NCI-H1417 treated with DMSO at 0.1 percent for 48 hours (cell line): ENCODE results near the gene TRPC4.

Experiments used
- DNase-seq: peaks from one replicate; lab custom pipeline; 2025; lab: John Stamatoyannopoulos, UW

TRPC4 gene

DNA sequence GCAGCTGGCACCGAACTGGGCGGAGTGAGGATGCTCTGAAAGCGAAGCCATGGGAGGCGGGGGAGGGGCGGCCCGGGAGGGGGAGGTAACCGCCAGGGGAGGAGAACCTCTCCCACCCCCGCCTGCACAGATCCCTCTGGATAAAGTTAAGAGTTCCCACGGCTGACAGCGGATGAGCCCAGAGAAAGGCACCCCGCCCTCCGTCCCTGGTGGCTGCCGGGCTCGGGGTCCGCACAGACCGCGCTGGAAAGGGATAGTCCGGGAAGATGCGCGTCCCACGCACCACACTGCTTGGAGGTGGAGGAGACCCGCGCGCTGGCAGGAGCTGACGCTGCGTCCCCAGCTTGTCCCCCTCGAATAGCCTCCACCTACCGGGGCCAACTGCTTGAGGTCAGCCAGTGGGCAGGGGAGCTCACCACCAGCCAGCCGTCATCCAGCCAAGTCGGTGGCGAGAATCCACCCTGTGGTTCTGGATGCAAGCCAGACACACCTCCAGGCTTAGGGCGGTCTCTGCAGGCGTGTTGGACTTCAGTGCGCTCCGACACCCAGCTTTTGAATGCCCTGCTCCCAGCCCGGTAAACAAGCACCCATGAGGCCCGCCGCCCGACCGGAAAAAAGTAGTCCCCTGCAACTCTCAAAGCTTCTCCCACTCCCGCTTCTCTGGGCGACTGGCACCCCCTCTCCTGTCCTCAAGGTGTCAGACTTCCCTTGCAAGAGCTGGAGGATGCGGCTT is at the start of gene TRPC4:
TSS of gene TRPC4 (minus strand) at position 17 of the 733 bp plus-strand sequence. CDS start 86,439 bp downstream, outside the sequence.
- DNase-seq: no peak

DNA sequence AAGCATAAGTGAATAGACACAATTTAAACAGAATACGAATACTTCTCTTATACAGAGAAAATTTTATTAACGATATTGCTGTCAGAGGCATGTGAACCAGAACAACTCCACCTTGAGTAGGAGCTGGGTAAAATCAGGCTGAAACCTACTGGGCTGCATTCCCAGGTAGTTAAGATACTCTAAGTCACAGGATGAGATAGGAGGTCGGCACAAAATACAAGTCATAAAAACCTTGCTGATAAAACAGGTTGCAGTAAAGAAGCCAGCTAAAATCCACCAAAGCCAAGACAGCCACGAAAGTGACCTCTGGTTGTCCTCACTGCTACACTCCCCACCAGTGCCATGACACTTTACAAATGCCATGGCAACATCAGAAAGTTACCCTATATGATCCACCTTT is 49.2 kb upstream of the TRPC4 start:
- DNase-seq: no peak

DNA sequence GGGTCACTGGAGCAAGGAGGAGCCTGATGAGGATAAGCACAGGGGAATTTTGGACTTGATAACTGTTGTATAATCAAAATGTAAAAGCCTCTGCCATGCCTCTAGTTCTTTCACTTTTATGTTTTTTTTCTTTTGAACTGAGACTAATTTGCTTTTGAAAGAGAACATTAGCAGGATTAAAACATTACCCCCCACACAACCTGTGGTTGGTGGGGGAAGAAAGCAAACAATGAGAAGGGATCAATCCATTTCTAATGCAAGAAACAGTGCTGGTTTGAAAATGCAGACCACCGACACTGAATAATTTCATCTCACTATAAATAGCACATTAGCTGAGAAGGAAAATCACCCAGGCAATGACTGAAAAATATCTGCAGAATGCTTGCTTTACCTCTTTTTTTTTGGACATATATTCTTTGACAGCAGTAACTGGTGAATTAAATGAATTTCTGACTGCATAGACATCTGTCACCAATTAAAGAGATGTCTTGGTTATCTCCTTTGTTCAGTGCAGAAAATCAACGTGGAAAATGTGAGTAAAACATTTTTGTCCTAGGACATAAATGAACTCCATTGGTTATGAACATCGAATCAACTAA is 48.6 kb upstream of the TRPC4 start:
- no peak for DNase-seq

DNA sequence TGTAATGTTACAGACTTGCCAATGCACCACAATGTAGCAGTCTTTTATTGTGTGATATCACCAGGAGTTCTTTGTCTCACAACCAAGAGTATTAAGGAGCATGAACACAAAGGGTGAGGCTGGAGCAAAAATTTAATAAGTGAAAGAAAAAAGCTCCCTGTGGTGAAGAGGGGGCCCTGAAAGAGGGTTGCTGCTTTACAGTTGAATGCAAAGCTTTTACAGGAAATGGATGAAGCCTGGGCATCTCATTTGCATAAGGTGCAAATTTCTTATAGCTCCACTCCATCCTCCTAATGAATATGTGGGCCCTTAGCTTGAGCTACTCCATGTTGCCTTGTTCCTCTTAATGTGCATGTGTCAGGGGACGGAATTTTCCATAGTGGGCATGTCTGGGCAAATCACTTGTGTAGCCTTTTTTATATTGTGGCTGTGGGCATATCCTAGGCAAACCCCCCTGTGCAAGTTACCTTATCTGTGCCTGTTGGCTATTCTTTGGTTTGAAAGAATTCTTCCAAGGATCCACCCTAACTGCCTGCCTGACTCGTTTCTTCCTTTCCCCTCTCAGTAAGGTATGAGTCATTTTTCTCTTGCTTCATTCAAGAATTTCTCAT is 45.3 kb upstream of the TRPC4 start:
- DNase-seq: no peak

DNA sequence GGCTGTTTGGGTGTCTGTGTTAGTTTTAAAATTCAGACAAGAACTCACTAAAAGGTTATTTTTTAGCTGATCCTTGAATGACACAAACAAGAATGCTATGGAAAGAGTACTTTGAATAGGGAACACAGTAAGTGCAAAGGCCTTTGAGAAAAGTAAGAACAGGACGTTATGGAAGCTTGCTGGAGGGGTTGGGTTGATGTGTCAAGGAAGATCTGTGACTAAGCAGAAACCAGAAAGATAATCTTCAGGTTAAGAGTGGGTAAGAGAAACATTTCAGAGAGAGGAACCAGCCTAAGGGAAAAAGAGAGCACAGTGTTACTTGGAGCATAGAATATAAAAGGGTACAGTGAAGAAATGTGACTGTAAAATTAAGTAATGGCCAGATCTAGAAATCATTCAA is 41.2 kb upstream of the TRPC4 start:
- no peak for DNase-seq

DNA sequence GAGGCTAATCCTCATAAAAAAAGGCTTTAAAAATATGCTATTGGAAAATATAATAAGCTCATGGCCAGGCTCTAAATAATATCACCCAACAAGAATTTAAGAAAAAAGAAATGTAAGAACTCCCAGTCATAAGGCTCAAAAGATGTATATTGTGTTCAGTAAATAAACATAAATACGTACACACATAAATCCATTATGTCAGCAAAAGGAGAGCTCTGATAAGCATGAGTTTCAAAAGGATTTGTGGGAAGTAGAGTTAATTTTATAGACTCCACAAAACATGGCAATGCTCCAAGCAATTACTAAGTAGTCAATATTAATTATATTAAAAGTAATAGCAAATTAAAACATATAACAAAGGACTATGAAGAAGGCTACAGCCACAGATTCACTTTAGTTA is 37.3 kb upstream of the TRPC4 start:
- no peak for DNase-seq

DNA sequence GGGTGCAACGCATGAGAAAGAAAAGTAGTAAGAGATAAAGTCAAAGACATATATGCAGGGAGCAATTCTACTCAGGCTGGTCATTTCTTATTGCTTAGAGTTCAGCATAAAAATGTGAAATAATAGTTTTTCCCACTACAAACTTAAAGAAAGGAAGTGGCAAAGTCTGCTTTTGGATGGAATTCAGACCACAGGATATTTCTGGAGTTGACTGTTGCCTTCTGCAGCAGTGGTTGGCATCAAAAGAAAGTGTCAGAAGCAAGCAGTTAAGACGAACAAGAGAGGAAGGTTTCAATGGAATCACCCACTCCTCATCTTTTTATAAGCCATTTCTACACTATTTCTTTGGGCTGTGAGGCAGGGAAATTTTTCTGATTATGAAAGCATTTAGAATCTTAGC is 36.2 kb upstream of the TRPC4 start:
- no peak for DNase-seq

DNA sequence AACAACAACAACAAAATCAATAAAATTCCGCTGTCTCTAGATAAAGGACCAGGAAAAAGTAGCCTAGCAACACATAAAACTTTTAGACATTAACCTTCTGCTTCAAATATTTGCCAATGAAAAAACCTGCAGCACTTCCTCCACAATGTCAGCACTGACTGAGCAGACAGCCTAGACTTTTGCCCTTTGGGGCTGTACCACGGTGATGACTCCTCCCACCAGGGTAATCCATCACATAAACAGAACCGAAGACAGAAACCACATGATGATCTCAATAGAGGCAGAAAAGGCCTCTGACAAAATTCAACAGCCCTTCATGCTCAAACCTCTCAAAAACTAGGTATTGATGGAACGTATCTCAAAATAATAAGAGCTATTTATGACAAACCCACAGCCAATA is 30.2 kb upstream of the TRPC4 start:
- no peak for DNase-seq

DNA sequence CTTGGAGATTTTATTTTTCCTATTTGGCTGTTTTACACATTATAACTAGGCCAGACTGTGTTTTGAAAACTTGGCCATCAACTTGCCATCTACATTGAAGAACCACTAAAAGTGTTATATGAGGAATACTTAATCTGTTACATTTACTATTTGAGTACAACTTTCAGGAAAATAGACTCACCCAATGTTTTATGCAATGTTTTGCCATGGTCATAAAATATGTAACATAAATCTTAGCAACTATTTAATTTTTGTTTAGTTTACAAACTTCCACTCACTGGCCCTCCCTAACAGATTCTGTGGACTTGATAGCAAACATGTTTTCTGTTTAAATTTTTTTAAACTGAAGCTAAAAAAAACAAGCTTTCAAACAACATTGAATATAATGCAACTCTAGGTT is 23.7 kb upstream of the TRPC4 start:
- DNase-seq: no peak

DNA sequence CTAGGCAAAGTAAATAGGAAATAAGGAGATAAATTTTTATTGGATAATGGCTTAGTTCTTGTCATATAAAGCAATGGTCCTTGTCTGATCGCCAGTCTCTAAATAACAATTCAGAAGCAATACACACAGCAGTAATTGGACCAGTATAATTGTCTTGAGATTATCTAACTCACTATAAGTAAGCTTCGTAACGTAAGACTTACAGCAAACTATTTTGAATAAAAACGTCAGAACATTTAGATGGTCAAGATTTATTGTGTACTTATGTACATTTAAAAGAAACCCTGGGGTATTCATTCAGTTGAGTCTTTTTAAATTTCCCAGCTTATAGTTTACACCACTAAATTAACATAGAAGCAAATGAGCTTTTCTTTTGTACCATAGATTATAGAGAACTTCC is 20.2 kb upstream of the TRPC4 start:
- no peak for DNase-seq

DNA sequence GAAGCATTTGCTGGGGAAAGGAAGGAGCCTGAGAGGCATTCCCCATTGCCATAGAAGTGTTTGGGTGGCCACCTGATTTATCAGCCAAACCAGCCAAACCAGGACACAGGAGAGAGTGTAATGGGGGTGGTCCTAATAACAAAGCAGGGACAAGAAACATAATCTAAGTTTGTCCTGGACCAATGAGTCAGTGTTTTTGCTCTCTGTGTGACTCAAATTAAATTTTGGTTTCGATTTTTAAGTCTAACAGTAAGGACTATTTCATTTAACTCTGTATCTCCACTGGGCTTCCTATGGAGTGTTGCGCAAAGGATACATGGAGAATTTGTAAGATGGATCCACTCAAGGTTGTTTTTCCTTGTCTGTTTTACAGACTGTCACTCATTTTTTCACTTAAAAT is 19.5 kb upstream of the TRPC4 start:
- DNase-seq: no peak

DNA sequence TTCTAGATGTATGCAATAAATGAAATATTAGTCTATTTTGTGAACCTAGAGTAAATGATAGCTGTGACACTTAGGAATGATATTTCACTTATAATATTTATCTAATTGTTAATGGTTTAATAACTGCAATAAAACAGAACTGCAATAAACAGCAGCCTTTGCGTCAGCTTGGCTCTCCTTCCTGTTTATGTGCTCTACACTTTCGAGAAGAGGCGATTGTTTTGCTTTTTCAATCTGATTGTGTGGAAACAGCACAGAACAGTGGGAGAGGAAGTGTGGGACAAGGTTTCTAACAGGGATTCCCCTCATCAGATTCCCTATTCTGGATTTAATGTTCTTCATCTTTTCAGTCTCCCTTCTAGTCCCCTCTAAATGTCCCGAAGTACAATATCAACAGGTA is 17.3 kb upstream of the TRPC4 start:
- no peak for DNase-seq

DNA sequence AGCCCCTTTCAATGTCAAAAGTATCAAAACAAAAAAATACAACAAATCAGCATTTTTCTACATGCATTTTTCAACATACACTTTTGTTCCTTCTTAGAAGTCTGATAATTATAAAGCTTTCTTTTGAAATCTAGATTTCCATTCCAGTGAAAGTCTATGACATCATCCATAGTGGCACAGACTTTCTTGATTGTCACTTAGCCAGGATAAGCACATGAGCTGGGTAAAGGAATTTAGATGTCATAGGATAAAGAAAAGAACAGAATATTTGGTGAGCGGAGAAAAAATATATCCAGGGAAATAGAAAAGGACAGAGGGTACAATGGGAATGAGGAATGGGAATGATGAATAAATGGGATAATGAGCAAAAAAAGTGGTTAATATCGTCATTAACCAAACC is 15.1 kb upstream of the TRPC4 start:
- no peak for DNase-seq

DNA sequence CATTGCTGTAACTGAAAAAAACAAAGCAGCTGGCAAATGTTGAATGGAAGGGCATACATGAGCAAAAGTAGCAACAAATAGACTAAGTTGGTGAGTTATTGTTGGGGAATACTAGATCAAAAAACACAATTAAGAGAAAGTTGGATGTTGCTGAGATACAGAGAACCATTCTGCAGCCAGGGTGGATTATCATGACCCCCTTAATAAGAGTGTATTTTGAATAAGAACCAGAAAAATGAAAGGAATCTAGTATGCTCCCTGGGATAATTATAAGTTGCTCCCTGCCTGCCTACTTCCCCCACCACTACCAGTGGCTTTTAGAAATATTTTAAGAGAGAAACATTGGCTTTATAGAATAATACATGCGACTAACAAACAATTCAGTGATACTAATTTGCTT is 14.5 kb upstream of the TRPC4 start:
- DNase-seq: no peak

DNA sequence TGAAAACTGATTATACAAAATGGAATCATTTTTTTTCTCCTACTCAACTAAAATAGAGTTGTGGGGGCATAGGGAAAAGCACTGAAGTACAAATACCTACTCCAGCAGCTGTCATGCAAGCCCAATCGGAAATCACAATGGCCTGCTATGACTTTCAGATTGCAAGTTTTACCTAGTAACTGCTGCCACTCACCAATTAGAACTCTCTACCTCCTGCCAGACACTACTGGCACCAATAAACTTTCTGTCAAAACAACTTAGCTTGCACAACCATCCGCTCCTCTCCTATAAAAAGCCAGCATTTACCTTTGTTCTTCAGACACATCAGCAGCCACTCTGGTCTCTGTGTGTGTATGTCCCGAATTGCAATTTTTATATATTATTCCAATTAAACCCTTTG is 9.3 kb upstream of the TRPC4 start:
- DNase-seq: no peak

DNA sequence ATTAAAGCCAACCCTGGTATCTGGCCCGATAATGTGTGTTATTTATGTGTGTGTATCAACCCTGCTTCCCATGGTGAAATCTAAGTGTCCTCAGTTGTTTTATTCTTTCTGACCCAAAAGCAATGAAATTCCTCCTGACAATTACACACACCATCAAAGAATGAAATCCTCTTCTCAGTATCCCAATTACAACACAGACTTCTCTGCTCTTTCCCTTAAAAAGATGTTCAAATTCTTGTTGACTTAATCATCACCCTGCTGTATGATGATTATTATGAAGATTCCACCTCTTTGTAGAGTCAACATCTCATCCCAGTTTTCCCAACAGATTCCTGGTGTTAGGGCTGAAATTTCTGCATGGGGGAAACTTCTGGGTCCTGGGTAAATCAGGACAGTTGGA is 8.9 kb upstream of the TRPC4 start:
- DNase-seq: no peak

DNA sequence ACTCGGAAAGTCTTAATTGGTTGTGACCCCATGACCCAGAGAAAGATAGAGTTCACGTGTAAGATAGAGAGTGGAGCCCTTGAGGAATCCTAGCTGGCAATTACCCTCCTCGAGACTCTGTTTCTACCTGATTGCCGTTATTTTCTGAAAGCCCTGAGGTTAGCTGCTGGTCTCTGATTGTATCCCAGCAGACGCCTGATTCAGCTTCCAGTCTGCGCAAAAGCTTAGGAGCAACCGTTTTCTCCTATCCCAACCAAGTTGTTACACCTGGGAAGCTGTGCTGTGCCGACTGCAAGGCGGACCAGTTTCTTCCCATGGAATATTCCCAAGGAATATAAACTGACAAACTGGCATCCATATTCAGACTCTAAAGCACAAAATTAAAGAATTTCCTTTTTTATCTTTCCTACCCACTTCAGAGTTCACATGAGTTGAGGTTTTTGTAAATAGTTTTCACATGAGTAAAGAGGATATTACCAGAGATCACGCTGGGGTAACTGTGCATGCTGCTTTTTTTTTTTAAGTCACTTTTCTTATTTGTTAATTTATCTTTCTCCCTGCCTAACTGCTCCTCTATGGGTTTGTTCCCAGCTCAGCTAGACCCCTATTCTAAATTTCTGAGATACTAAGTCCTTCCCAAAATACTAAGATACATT is 1.5 kb upstream of the TRPC4 start:
- no peak for DNase-seq

DNA sequence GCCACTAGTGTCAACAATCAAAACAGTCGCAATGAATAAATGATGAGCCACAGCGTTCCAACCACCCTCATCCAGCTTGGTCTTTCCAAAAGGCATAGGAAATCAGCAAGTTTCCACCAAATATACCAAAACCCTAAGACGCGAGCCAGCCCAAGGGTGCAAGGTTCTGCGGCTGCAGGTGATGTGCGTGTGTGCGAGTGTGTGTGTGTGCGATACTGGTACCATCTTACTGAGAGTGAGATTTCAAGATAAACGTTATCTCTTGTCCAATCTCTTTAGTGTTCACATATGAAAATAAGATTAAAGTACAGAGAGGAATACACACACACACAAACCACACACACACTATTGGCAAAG is 895 bp upstream of the TRPC4 start:
- DNase-seq: no peak

DNA sequence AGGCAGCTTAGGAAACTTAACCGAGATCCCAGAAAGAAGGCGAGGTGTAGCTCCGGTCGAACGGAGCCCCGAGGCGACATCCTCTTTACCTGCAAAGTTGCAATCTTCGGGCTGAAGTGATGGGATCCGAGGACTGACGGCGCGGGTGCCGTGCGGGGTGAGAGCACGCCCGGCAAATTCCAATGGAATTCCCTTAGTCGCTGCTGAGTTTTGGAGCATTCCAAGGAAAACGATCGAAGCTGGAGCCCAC is 141 bp downstream of the TRPC4 start:
- DNase-seq: no peak

DNA sequence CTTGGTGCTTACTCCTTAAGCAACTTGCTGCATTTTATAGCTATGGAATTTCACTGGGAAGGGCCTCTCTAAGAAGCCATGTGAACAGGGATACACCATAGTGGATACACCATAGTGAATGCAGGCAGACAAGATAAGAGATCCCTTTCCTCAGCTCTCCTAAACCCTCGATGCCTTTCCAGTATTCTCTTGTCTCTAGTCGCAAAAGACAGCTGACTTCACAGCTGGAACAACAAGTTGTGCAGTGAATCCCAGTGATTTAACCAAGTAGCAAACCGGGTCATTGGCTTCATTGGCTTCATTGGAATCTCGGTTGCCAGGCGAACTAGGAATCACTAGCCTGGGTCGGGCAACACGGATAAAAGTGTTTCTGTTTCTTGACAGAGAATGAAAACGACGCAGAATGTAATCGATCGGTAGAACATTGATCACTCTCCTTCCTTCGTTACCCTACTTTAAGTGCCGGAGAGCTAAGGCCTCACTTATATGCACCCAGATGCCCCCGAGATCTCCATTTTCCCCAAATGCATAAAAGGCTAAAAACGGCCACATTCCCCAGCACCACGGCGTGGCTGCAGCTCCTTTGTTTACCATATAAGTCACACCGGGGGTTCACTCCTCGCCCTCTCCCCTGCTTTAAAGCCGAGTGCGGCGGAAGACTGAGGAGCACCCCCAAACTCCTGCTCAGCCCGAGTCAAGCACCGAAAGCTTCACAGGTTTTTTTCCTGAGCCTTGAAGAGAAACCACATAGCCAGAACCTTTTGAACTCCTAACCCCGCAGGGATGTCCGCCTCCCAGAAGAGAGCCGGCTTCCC is 674 bp downstream of the TRPC4 start:
- DNase-seq: no peak

DNA sequence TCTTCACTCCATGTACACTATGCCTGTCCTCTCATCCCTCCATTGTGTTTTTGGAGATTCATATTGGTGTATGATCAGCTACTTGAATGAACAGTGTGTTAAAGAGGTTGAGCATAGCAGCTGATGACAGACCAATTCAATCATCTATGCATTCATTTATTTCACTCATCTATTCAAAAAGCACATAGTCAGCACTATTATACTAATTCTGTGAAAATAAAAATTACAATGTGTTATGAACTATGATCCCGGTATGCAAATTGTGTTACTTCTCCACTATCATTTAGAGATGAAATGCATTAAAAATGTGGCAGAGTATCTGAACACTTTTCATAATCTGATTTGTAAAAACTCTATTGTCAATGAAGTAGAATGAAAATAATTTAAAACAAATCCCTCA is 5.9 kb downstream of the TRPC4 start:
- DNase-seq: no peak

DNA sequence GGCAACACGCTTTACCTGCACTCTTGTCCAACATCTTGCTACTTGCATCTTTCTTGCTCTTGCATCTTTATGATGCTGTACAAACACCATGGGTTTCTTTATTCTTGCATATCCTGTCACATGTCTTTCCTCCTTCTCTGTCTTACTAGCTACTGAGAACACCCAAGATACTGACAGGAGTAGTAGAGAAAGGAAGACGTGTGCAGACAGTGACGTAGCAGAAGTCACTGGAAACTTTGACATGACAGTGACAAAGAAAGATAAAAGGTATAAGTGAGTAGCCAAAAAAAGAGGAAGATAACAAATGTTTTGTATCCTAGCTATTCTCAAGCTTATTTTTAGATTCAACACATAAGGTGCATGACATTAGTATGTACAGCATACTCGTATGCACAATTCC is 34.2 kb downstream of the TRPC4 start:
- DNase-seq: no peak

DNA sequence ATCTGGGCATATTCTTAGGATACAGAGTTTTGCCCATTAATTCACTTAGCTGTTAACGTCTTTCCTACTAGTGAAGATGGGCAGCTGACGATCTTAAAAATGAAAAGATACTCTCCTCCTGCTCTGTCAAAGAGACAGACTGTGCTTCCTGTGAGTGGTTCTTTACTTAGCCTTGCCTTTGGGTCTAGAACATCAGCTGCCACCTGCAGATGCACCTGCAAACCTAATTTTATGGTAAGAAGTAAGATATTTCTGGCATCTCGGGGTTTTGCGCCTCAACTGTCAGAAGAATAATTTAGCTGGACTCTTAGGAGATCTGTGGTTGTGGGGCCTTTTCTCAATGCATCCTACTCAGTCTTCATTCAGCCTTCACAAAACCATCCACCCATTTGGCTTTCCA is 36.2 kb downstream of the TRPC4 start:
- no peak for DNase-seq
